ENCODE results near the gene METTL27.
"Not testable (repeated sequence)": the region's sequence is repeated elsewhere in the genome, so short reads cannot be mapped to it uniquely, and the experiment has no call there.

Gene METTL27

GRCh38 chr7:73842067-73842976, at the start of gene METTL27:
TSS of gene METTL27 (minus strand) at chr7:73842516. CDS start at chr7:73842140, 376 bp downstream.
- no peak for FAIRE-seq

GRCh38 chr7:73891178-73891885, 49.0 kb upstream of the METTL27 start:
- FAIRE-seq, result no peak

- FAIRE-seq, result no peak
Measured at GRCh38 chr7:73890555-73891147, 48.3 kb upstream of the METTL27 start.

- FAIRE-seq, result no peak
Measured at GRCh38 chr7:73888959-73889358, 46.6 kb upstream of the METTL27 start.

GRCh38 chr7:73887762-73888161, 45.4 kb upstream of the METTL27 start:
- no peak for FAIRE-seq

GRCh38 chr7:73885975-73886798, 43.9 kb upstream of the METTL27 start:
- FAIRE-seq, result no peak

- FAIRE-seq, result no peak
Measured at GRCh38 chr7:73885433-73885974, 43.2 kb upstream of the METTL27 start.

- FAIRE-seq, result not testable (repeated sequence)
Measured at GRCh38 chr7:73884867-73885422, 42.6 kb upstream of the METTL27 start.

- FAIRE-seq, result no peak
Measured at GRCh38 chr7:73882047-73882402, 39.7 kb upstream of the METTL27 start.

GRCh38 chr7:73881352-73882046, 39.2 kb upstream of the METTL27 start:
- FAIRE-seq, result no peak

- FAIRE-seq, result no peak
Measured at GRCh38 chr7:73880755-73881328, 38.5 kb upstream of the METTL27 start.

- FAIRE-seq, result no peak
Measured at GRCh38 chr7:73879977-73880681, 37.8 kb upstream of the METTL27 start.

- no peak for FAIRE-seq
Measured at GRCh38 chr7:73876973-73877372, 34.7 kb upstream of the METTL27 start.

GRCh38 chr7:73876361-73876760, 34.0 kb upstream of the METTL27 start:
- FAIRE-seq, result no peak

GRCh38 chr7:73872056-73872908, 30.0 kb upstream of the METTL27 start:
- FAIRE-seq, result no peak

- FAIRE-seq, result no peak
Measured at GRCh38 chr7:73871163-73872011, 29.1 kb upstream of the METTL27 start.

- FAIRE-seq, result no peak
Measured at GRCh38 chr7:73870041-73870492, 27.8 kb upstream of the METTL27 start.
